GM12891 (cell line): Measurements from ENCODE around the gene TLK2.
"Not testable (repeated sequence)": the region's sequence is repeated elsewhere in the genome, so short reads cannot be mapped to it uniquely, and the experiment has no call there.

Source experiments
- PAX5 ChIP-seq: IDR thresholded peaks from 2 replicates; pipeline ENCODE4 v1.6.1; 2011; ENCODE audit warnings: low read length, moderate library complexity, mild to moderate bottlenecking; ENCODE audit not compliant: insufficient read depth, severe bottlenecking
- POLR2A ChIP-seq: IDR thresholded peaks from 2 replicates; pipeline ENCODE4 v1.6.1; 2011; ENCODE audit warnings: low read depth, low read length, control low read depth
- POLR2AphosphoS5 ChIP-seq: IDR thresholded peaks from 2 replicates; pipeline ENCODE4 v1.6.1; 2011; ENCODE audit warnings: low read depth, low read length, control low read depth
- POU2F2 ChIP-seq: IDR thresholded peaks from 2 replicates; pipeline ENCODE4 v1.6.1; 2011; ENCODE audit warnings: low read depth, mild to moderate bottlenecking, control low read depth, low read length, moderate library complexity
- SPI1 ChIP-seq: IDR thresholded peaks from 2 replicates; pipeline ENCODE4 v1.6.1; 2011; ENCODE audit warnings: low read depth, low read length, control low read depth
- TAF1 ChIP-seq: IDR thresholded peaks from 2 replicates; pipeline ENCODE4 v1.6.1; 2011; ENCODE audit warnings: low read depth, low read length, control low read depth

- TF ChIP-seq POLR2A, PAX5, POLR2AphosphoS5, SPI1, TAF1, POU2F2: not testable (repeated sequence)
Measured at GRCh38 chr17:62541073-62541472, 62.4 kb downstream of the TLK2 start.
